ENCODE measurements around the gene ITPK1. TPM values are rescaled to one million over a fixed set of nuclear protein-coding genes. Genes with fewer than 3 reads are reported as not detected.

The ITPK1 gene
- total and polyA plus RNA-seq, 10 of the 15 experiments (the other 5 are each of a cell fraction or from before 2014, with no cell fraction given): 1.3 to 73.2 (median 27.0) TPM

GRCh38 chr14:93016275-93016845 is 99.4 kb downstream of the ITPK1 start:
- RAD21 ChIA-PET (ENCODE audit: unreplicated experiment): no interaction called here
- BruUV-seq (replicated peaks): no TSS peak
- Histone ChIP-seq H4K20me1 (ENCODE audit: control insufficient read depth, insufficient read depth) (no peaks in the 10 kb centered on the region), H3K4me2 (ENCODE audit: control insufficient read depth, insufficient read depth) (no peak overlapping the region), H3K9me3 (replicated peaks; ENCODE audit: control insufficient read depth, insufficient read depth, low read length) (no peaks in the 10 kb centered on the region), H2AFZ (ENCODE audit: control insufficient read depth, low read depth, low read length) (no peak overlapping the region), H3K27me3 (replicated peaks in 1 of 2; ENCODE audit: control insufficient read depth in 2 of 2, insufficient read depth in 2 of 2, low read length in 1 of 2) (no peaks in the 10 kb centered on the region), H3K79me2 (ENCODE audit: control insufficient read depth, insufficient read depth, low read length) (no peaks in the 10 kb centered on the region; the same call in 1 of the 2 replicates), H3K4me1 (ENCODE audit: control insufficient read depth, insufficient read depth, low read length) (peaks cover 17% of the 10 kb centered on the region), H3K36me3 (ENCODE audit: control insufficient read depth in 2 of 2, insufficient read depth in 2 of 2, low read length in 1 of 2) (peaks cover 0 to 16% of the 10 kb centered on the region in 2 experiments; a peak in 2 of 4 replicates), H3K27ac (ENCODE audit: control insufficient read depth, insufficient read depth) (no peak overlapping the region), H3K9ac (ENCODE audit: control insufficient read depth, insufficient read depth, low read length) (no peak overlapping the region), H3K4me3 (no peak overlapping the region)
- no peak for FAIRE-seq
- in situ Hi-C loops (cut with MboI): no loop called here
- no peak for DNase-seq (ENCODE audit: low read depth, low spot score)
- no peak for ATAC-seq
- SMC1A ChIA-PET (ENCODE audit: uncharacterized antibody, unreplicated experiment): no interaction called here
- POLR2A ChIA-PET: no interaction called here
- CTCF ChIA-PET: no interaction called here
- TF ChIP-seq DPF2 (IDR thresholded peaks at IDR 0.05): no peak
- no peak for TF ChIP-seq STAT3 (IDR thresholded peaks at IDR 0.05; ENCODE audit: low read depth, low read length)
- WGBS (ENCODE audit: insufficient coverage, insufficient replicate concordance, low lambda C conversion rate, missing lambda C conversion rate): 90% methylated on average over 18 of the region's 18 CpGs
- intact Hi-C loops (cut with micrococcal nuclease; ENCODE audit: unreplicated experiment): no loop called here

GRCh38 chr14:93015505-93015904 is 100.2 kb downstream of the ITPK1 start:
- no TSS peak for BruUV-seq (replicated peaks)

More at GRCh38 chr14:93015505-93015904, 100.2 kb downstream of the ITPK1 start:
- peaks cover 0 to 19% of the 10 kb centered on the region in 2 experiments; a peak in 2 of 4 replicates for H3K36me3 ChIP-seq (ENCODE audit: control insufficient read depth in 2 of 2, insufficient read depth in 2 of 2, low read length in 1 of 2)
- peaks cover 17% of the 10 kb centered on the region for H3K4me1 ChIP-seq (ENCODE audit: control insufficient read depth, insufficient read depth, low read length)
- no peak for FAIRE-seq
- WGBS (ENCODE audit: insufficient coverage, insufficient replicate concordance, low lambda C conversion rate, missing lambda C conversion rate): 88% methylated on average over 15 of the region's 15 CpGs
- no peak overlapping the region for H3K4me3 ChIP-seq
- H3K27ac ChIP-seq (ENCODE audit: control insufficient read depth, insufficient read depth): no peak overlapping the region
- no peaks in the 10 kb centered on the region for H3K27me3 ChIP-seq (replicated peaks in 1 of 2; ENCODE audit: control insufficient read depth in 2 of 2, insufficient read depth in 2 of 2, low read length in 1 of 2)
- no peak for TF ChIP-seq ZNF274 (IDR thresholded peaks at IDR 0.05; ENCODE audit: insufficient read depth, insufficient read length)
- TF ChIP-seq MYB (IDR thresholded peaks at IDR 0.05; ENCODE audit: borderline replicate concordance, low read depth, low read length): no peak
- TF ChIP-seq CBFB (IDR thresholded peaks at IDR 0.05; ENCODE audit: low read depth): no peak
- TF ChIP-seq SPI1 (IDR thresholded peaks at IDR 0.05; ENCODE audit: borderline replicate concordance, insufficient read depth, low read depth, low read length): no peak
- in situ Hi-C loops (cut with MboI) (no loop called here), intact Hi-C loops (cut with micrococcal nuclease; ENCODE audit: unreplicated experiment) (no loop called here)
- no peak overlapping the region for H2AFZ ChIP-seq (ENCODE audit: control insufficient read depth, low read depth, low read length)
- no peaks in the 10 kb centered on the region; the same call in 1 of the 2 replicates for H3K79me2 ChIP-seq (ENCODE audit: control insufficient read depth, insufficient read depth, low read length)
- ATAC-seq: no peak
- ChIA-PET SMC1A (ENCODE audit: uncharacterized antibody, unreplicated experiment) (no interaction called here), CTCF (interaction anchor here (1.3 to 1.6 kb wide), 2 partner anchors 63 to 98 kb away, joined by 4 to 5 read pairs; no protein-coding TSS in a partner anchor), POLR2A (no interaction called here), RAD21 (ENCODE audit: unreplicated experiment) (no interaction called here)
- H4K20me1 ChIP-seq (ENCODE audit: control insufficient read depth, insufficient read depth): no peaks in the 10 kb centered on the region
- H3K4me2 ChIP-seq (ENCODE audit: control insufficient read depth, insufficient read depth): no peak overlapping the region
- H3K9me3 ChIP-seq (replicated peaks; ENCODE audit: control insufficient read depth, insufficient read depth, low read length): no peaks in the 10 kb centered on the region
- no peak overlapping the region for H3K9ac ChIP-seq (ENCODE audit: control insufficient read depth, insufficient read depth, low read length)
- DNase-seq (ENCODE audit: low read depth, low spot score): no peak

All from GM12878 (cell line).